GM19395 (cell line): ENCODE results near the gene LARP4.
"Not testable (repeated sequence)": the region's sequence is repeated elsewhere in the genome, so short reads cannot be mapped to it uniquely, and the experiment has no call there.

Experiments
- ATAC-seq: cut with Tn5 transposase; IDR thresholded peaks from one replicate; pipeline ENCODE4 v1.9.1; 2021; ENCODE audit warnings: mild to moderate bottlenecking, moderate library complexity; ENCODE audit not compliant: unreplicated experiment

LARP4 gene

DNA sequence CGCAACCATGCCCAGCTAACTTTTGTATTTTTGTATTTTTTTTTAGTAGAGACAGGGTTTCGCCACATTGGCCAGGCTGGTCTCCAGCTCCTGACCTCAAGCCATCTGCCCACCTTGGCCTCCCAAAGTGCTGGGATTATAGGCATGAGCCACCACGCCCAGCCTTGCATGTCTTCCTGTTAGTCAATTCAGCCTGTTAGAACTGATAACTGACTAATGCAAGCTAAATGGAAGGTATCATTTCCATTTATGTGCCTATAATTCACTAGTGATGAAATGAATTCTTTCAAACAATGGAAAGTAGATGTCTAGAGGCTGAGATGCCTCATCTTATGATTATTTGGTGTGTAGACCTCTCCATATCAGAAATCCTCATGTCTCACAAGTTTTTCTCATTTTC lies 66.8 kb downstream of the LARP4 start:
- no peak for ATAC-seq

DNA sequence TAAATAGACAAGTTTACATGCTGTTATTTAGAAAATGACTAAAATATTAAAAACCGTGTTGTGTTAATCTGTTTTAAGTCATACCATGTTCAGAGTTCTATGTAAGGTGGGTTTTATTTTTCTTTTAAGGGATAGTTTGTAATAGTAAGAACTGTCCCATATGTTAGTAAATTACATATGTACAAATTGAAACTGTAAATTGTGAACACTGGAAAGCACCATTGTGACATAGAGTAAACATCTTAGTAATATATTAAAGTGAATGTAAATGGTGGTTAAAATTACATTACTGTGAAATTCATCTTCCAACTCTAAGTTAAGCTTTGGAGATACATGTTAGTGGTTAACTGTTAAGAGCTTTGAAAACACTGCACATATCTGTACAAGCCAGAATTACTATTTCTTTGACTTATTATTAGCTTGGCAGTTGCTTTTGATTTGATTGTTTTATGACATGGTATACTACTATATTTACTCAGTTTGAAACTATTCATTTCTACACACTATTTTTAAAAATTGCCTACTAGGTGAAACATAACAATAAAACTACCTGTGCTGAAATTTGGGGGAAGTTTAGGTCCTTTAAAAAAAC lies 76.7 kb downstream of the LARP4 start:
- no peak for ATAC-seq

DNA sequence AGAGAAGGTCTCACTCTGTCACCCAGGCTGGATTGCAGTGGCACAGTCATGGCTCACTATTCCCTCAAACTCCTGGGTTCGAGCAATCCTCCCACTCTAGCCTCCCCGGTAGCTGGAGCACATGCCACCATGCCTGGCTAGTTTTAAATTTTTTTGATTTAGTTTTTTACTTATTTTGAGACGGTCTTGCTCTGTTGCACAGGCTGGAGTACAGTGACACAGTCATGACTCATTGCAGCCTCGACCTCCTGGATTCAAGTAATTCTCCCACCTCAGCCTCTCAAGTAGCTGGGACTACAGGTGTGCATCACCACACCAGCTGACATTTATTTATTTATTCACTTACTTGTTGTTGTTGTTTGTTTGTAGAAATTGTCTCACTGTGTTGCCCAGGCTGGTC lies 81.9 kb downstream of the LARP4 start:
- ATAC-seq, result no peak

DNA sequence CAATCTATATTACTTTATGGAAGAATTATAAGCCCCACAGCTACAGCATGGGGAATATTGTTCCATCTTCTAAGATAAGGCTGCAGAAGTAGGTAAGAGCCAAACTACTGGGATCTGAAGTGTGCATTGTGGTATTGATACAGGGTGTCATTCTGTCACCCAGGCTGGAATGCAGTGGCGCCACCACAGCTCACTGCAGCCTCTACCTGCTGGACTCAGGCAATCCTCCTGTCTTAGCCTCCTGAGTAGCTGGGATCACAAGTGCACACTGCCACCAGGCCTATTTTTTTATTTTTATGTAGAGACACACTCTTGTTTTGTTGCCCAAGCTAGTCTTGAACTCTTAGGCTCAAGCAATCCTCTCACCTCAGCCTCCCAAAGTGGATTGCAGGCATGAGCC lies 82.8 kb downstream of the LARP4 start:
- ATAC-seq, result no peak

DNA sequence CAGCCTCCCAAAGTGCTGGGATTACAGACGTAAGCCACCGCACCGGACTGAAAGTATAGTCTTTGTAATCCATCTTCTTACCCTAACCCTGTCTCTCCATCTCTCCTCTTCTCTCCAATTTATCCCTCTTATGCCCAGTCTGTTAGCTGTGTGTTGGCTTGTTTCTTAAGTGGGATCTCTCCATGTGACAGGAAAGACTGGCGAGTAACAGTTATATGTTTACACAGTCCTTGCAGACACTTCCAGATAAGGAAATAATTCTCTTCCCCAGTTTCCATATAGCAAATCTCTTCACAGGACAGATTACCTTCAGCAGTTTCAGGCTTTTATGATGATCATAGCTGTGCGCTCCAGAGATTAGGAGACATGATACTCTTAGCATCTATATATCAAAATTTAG lies 88.1 kb downstream of the LARP4 start:
- ATAC-seq, result no peak

DNA sequence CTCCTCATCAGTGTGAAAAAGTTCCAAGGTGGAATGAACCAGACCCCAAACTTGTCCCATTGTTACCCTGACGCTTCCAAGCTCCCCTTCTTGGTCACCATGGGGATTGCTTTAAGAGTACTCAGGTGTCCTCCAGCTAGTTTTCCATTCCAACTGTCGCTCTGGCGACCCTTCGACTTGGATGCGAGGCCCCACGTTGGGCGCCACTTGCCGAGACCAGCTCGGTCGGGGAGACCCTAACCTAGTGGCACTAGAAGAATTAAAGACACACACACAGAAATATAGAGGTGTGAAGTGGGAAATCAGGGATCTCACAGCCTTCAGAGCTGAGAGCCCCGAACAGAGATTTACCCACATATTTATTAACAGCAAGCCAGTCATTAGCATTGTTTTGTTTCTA lies 97.4 kb downstream of the LARP4 start:
- not testable (repeated sequence) for ATAC-seq

DNA sequence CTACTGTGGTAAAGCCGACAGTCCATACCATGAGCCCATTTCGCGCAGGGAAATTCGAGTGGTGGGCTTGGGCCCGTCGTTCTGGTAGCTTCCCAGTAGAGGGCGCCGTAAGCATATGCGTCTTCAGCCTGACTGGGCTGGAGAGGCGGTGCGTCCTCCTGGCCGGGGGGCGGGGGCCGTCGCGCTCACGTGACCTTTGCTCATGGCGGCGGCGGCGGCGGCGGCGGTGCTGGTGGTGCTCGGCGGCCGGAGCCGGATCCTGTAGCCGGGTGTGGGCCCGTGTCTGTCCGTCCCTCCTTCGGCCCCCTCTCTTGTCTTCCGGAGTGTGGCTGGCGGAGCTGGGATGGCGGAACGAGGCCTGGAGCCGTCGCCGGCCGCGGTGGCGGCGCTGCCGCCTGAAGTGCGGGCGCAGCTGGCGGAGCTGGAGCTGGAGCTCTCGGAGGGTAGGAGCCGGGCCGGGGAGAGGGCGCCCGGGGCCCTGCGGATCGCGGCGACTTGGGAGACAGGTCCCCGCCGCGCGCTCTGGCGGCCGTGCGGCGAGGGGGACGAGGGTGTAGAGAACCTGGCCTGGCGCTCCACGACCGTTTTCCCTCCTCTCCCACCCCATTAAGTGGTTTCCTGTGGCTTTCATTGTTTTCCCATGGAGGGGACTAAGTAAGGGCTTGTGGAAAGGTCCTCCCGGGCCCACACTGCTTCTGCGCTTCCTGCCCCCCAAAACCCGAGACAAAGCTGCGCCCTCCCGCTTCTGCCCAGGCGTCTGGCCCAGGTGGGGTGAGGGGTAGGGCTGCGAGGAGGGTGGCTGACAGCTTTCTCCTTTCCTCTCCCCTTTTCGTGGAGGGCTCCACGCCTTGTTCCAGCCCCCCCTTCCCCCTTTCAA lies 104.4 kb downstream of the LARP4 start, which contains the start of gene DIP2B:
TSS of gene DIP2B (plus strand) at position 188 of the 877 bp plus-strand sequence. CDS start at position 344, 156 bp downstream.
- peak; percentile 70 for ATAC-seq

DNA sequence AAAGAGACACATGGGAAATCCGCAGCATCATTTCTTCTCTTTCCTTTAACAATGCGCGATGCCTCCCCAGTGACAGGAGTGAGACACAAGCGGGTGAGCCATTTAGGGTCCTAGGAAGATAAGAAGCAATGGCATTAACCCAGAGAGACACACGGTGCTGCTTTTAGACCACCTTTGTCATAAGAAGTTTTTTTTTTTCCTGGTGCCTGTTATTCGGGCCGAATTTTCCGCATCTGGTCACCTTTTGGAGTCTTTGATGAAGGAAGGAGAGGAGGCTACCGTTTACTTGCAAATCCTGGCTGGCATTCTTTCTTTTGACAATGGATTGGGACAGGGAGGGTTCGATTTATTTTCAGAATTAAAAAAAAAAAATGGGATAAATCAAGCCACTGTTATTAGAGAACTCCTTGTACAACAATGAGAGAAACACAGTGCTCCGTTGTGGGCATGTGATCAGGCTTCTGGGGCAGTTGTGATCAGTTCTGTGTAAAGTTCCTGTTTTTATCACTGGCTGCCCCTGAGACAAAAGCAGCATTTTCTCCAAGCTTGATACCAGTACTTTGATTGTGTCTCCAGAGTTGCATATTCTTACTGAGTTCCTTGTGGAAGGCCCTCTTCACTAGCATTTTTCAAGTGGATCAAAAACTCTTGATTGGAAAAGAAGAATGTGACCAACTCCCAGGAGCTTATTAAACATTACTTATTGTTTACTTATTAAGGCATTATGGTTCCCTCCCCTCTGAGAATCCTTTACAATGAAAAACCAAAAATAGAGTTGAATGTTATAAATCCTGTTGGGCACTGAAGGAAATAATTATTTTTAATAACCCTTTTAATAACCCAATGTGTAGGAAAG lies 105.2 kb downstream of the LARP4 start:
- no peak for ATAC-seq

DNA sequence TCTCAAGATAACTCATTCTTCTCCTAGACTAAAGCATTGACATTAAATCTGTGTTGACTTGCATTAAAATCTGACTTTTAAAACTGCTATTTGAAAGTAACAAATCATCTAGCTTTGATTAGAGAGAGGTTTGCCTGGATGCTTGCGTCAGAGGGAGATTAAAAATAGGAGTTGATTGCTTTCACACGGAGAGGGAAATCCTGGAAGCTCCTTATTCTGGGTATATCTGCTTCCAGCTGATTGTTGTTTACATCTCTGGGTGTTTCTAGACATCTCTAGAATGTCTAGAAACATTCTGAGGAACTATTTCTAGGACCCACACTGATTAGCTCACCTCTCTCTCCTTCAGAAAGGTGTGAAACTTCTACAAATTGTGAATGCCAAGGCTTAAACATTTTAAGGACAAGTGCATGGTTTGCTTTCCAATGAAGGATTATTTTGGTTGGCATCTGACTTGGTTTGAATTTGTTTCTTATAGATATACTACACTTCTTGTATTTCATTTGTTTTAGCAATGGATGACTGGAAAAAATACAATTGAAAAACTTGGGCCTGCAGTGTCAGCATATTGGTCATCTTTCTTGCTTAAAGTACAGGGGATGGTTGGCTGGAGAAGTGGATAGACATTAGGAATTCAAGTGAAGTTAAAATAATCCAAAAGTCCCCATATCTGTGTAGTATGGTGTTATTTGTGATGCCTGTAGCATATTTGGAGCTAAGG lies 106.2 kb downstream of the LARP4 start:
- ATAC-seq, result no peak

DNA sequence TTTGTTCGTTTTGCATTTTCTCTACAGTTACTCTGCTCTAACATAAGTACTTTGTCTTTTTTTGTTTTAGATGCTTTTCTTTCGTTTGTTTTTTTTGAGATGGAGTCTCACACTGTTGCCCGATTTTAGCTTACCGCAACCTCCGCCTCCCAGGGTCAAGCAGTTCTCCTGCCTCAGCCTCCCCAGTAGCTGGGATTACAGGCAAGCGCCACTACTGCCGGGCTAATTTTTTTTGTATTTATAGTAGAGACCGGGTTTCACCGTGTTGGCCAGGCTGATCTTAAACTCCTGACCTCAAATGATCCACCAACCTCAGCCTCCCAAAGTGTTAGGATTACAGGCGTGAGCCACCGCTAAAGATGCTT lies 106.8 kb downstream of the LARP4 start:
- ATAC-seq, result no peak

DNA sequence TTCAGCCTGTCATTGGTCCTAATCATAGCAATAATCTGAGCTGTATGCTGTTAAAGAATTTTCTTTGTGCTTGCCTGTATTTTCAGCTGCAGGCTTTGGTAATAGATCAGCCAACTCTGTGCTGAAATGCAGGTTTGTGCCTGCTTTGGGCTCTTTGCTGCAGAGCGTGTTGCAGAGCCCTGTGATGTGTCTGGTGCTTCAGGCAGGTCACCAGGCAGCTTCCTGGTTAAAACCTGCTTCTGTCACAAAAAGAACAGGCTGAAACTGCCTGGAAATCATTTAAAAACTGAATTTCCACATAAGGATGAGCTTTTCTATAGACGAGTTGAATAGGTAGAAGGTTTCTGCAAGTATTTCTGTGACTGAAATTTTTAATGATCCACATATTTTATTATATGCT lies 107.2 kb downstream of the LARP4 start:
- no peak for ATAC-seq

DNA sequence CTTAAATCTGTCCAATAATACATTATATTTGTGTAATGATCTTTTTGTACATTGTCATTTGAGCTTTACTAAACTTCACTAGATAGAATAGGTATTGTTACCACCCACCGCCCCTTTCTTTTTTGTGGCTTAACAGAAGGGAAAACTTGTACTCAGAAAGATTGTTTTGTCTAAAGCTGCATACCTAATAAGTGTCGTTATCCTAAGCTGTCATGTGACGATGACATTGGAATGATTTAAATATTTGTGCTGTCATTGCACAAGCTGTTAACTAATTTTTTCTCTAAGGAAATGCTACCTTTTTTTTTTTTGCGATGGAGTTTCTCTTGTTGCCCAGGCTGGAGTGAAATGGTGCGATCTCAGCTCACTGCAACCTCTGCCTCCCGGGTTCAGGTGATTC lies 107.7 kb downstream of the LARP4 start:
- no peak for ATAC-seq

DNA sequence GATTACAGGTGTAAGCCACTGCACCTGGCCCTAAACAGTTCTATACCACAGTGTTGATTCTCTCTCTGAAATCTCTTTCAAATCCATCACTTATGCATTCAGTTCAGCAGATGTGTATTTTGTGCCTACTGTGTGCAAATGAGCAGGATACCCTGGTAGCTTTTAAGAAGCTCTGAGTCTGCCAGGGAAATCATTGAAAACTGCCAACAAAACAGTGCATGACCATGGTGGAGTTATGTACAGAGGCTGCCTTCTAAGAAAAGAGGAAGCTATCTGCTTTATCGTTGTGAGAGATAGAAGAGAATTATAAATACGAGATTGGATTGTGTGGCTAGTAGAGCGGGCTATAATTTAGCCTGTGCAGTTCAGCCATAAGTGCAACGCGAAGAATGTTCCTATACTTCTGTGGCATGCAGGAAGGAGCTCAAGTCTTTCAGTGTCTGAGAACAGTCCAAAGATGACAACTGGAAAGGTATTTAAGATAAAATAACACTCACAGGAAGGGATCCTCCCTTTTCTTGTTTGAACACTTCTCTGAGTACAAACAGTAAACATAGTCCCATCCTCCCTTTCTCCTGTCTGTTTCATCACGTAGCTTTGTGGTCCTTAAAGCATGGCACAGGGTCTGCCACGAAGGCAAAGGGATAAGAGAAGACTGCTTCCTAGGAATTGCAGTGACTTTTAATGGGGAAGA lies 108.4 kb downstream of the LARP4 start:
- no peak for ATAC-seq

DNA sequence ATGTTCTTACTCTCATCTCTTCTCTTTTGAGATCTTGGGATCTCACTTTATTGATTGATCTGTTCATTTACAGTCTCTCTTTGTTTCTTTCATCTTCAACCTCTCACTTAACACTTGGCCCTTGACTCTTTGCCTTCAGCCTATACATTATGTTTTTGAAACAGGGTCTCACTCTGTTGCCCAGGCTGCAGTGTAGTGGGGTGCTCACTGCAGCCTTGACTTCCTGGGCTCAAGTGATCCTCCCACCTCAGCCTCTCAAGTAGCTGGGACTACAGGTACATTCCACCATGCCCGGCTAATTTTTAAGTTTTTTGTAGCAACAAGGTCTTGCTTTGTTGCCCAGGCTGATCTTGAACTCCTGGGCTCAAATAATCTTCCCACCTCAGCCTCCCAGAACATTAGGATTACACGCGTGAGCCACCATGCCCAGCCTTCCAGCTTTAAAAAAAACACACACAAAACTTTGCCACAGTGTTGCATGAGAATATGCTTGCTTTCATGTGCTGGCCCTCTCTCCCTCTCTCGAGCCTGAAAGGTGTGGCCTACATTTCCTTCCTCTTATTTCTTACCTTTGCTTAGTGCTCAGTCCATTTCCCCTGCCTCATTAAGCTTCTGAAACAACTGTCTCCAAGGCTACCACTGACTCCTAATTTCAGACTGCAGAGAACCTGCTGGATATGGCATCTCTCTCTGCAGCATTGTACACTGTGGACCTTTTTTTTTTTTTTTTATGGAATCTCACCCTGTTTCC lies 114.0 kb downstream of the LARP4 start:
- peak; percentile 44 for ATAC-seq

DNA sequence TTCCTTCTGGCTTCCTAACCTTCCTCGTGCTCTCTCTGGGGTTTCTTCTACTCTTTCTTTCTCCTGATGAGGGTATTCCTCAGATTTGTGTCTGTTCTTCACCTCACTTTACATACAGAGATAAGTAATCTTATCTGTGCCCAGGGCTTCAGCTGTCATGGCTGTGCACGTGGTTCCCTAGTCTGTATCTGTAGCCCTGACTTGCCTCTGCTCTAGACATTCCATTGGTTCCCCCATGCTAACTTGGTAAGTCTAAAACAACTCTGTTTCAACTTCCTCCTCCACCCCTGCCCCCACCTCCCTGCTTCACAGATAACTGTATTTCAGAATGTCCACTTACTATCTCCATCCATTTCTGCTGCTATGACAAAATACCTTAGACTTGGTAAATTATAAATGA lies 114.9 kb downstream of the LARP4 start:
- ATAC-seq, result no peak

DNA sequence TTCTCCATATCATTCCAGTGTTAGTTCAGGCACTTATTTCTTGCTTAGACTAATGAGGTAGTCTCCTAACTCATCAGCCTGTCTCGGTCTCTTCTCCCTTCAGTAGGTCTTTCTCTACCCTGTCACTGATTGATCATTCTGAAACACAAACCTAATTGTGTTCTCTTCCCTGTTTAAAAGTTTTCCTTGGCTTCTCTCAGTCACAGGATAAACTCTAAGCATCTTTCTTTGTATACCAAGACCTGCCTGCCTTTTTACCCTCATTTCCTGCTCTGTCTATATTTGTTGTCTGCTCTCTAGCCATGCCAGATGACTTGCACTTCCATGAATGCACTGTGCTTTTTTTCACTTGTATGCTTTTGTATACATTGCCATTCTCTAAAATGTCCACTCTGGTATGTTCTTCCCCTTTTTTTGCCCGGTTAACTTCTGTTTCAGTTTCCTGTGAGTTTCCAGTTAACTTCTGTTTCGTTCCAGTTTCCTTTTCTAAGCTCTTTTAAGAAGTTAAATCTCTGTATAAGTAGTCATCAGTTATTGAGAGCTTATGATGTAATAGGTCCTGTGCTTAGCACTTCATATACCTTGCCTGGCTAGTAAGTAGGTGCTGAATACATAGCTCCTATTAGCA lies 116.8 kb downstream of the LARP4 start:
- peak; percentile 77 for ATAC-seq

DNA sequence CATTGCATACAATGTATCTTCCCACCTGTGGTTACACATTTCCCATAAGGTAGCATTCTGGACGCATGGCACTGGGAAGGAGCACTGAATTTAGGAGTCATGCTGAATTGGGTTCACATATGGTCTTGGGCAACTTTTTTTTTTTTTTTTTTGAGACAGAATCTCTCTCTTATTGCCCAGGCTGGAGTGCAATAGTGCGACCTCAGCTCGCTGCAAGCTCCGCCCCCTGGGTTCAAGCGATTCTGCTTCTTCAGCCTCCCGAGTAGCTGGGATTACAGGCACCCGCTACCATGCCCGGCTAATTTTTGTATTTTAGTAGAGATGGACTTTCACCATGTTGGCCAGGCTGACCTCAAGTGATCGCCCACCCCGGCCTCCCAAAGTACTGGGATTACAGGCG lies 117.4 kb downstream of the LARP4 start:
- no peak for ATAC-seq

DNA sequence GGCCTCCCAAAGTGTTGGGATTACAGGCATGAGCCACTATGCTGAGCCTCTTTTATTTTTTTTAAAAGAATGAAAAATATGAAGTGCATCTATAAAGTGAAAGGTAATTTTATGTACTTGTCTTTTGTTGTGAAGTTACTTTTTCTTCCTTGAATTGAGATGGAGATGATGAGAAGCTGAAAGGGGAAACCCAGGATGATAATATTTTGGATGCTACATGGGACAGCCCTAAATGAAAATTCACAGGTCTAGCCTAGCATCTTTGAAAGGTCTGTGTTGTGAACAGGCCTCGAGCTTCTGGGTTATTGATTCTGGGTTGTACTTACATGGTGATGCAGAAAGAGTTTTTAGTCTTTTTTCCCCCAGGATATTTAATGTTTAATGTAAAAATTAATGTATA lies 118.7 kb downstream of the LARP4 start:
- no peak for ATAC-seq
